GM19452 (cell line): Measurements from ENCODE around the gene RASL11A.
"Not testable (repeated sequence)": the region's sequence is repeated elsewhere in the genome, so short reads cannot be mapped to it uniquely, and the experiment has no call there.

Source experiments
- ATAC-seq: cut with Tn5 transposase; IDR thresholded peaks from one replicate; pipeline ENCODE4 v1.9.1; 2021; ENCODE audit not compliant: unreplicated experiment

RASL11A gene

GRCh38 chr13:27266917-27267316 is 3.7 kb upstream of the RASL11A start:
- no peak for ATAC-seq

GRCh38 chr13:27267596-27267995 is 3.0 kb upstream of the RASL11A start:
- ATAC-seq: no peak

- no peak for ATAC-seq
Observed at GRCh38 chr13:27269114-27269665, 1.4 kb upstream of the RASL11A start.

GRCh38 chr13:27271570-27272096 is 1.0 kb downstream of the RASL11A start:
- no peak for ATAC-seq

GRCh38 chr13:27273658-27274425 is 3.2 kb downstream of the RASL11A start:
- no peak for ATAC-seq

GRCh38 chr13:27274631-27275030 is 4.0 kb downstream of the RASL11A start:
- ATAC-seq: no peak

GRCh38 chr13:27276188-27276587 is 5.6 kb downstream of the RASL11A start:
- no peak for ATAC-seq

GRCh38 chr13:27279506-27279905 is 8.9 kb downstream of the RASL11A start:
- no peak for ATAC-seq

GRCh38 chr13:27280009-27280656 is 9.5 kb downstream of the RASL11A start:
- ATAC-seq: no peak

- ATAC-seq: no peak
Observed at GRCh38 chr13:27280841-27281240, 10.2 kb downstream of the RASL11A start.

- ATAC-seq: no peak
Observed at GRCh38 chr13:27281420-27281819, 10.8 kb downstream of the RASL11A start.

GRCh38 chr13:27283906-27284493 is 13.4 kb downstream of the RASL11A start:
- ATAC-seq: no peak

- ATAC-seq: no peak
Observed at GRCh38 chr13:27288392-27288791, 17.8 kb downstream of the RASL11A start.

- no peak for ATAC-seq
Observed at GRCh38 chr13:27289011-27289665, 18.5 kb downstream of the RASL11A start.

- ATAC-seq: no peak
Observed at GRCh38 chr13:27290715-27291114, 20.1 kb downstream of the RASL11A start.

- ATAC-seq: not testable (repeated sequence)
Observed at GRCh38 chr13:27291967-27292366, 21.3 kb downstream of the RASL11A start.

- ATAC-seq: no peak
Observed at GRCh38 chr13:27293076-27293691, 22.6 kb downstream of the RASL11A start.

- no peak for ATAC-seq
Observed at GRCh38 chr13:27293873-27294515, 23.4 kb downstream of the RASL11A start.

- no peak for ATAC-seq
Observed at GRCh38 chr13:27295096-27295495, 24.5 kb downstream of the RASL11A start.

- no peak for ATAC-seq
Observed at GRCh38 chr13:27295660-27296059, 25.0 kb downstream of the RASL11A start.
